Loucy (cell line): ENCODE results near the gene PNPLA6.

Source experiments
- H2AFZ ChIP-seq: fragments of 200-600 bp; sonication (generic); 2 replicates; pipeline ENCODE4 v1.6.0; 2016; ENCODE audit warnings: antibody characterized with exemption, mild to moderate bottlenecking, low read length, moderate library complexity
- H3F3A ChIP-seq: fragments of 200-600 bp; 2 replicates; pipeline ENCODE4 v1.6.0; 2016; ENCODE audit warnings: antibody characterized with exemption, low read depth, mild to moderate bottlenecking
- H3K27me3 ChIP-seq: fragments of 200-600 bp; sonication (generic); 2 replicates; pipeline ENCODE4 v1.6.1; 2014; ENCODE audit warnings: low read length, mild to moderate bottlenecking; ENCODE audit not compliant: insufficient read depth, poor library complexity, severe bottlenecking
- H3K36me3 ChIP-seq: fragments of 200-600 bp; sonication (generic); 2 replicates; pipeline ENCODE4 v1.6.1; 2016; ENCODE audit warnings: low read length; ENCODE audit not compliant: insufficient read depth
- H3K4me1 ChIP-seq: fragments of 200-600 bp; sonication (generic); 2 replicates; pipeline ENCODE4 v1.5.1; 2014; ENCODE audit warnings: low read length, mild to moderate bottlenecking; ENCODE audit not compliant: insufficient read depth, poor library complexity, severe bottlenecking
- H3K4me2 ChIP-seq: fragments of 200-600 bp; sonication (generic); 2 replicates; pipeline ENCODE4 v1.6.0; 2014; ENCODE audit warnings: antibody characterized with exemption, low read length, low read depth, mild to moderate bottlenecking; ENCODE audit not compliant: poor library complexity, severe bottlenecking
- H3K4me3 ChIP-seq: fragments of 200-600 bp; sonication (generic); 2 replicates; pipeline ENCODE4 v1.5.1; 2014; ENCODE audit warnings: low read length, mild to moderate bottlenecking, mixed read lengths; ENCODE audit not compliant: poor library complexity, severe bottlenecking
- H3K79me2 ChIP-seq: fragments of 200-600 bp; sonication (generic); 2 replicates; pipeline ENCODE4 v1.6.1; 2014; ENCODE audit warnings: low read length; ENCODE audit not compliant: insufficient read depth
- H3K9ac ChIP-seq: fragments of 200-600 bp; sonication (generic); 2 replicates; pipeline ENCODE4 v1.6.0; 2014; ENCODE audit warnings: mild to moderate bottlenecking, low read depth, low read length, moderate library complexity; ENCODE audit not compliant: poor library complexity, severe bottlenecking
- H3K9me2 ChIP-seq: fragments of 200-600 bp; sonication (generic); replicated peaks from 2 replicates; pipeline ENCODE4 v1.6.1; 2016; ENCODE audit warnings: low read depth, low read length, mixed read lengths
- H3K9me3 ChIP-seq: fragments of 200-600 bp; sonication (generic); 2 replicates; pipeline ENCODE4 v1.6.1; 2014; ENCODE audit warnings: mild to moderate bottlenecking, antibody characterized with exemption, low read length, low read depth; ENCODE audit not compliant: insufficient read depth
- H4K20me1 ChIP-seq: fragments of 200-600 bp; sonication (generic); 2 replicates; pipeline ENCODE4 v1.6.0; 2014; ENCODE audit warnings: antibody characterized with exemption, low read length, mild to moderate bottlenecking; ENCODE audit not compliant: insufficient read depth, poor library complexity, severe bottlenecking
- EZH2phosphoT487 ChIP-seq: fragments of 200-600 bp; IDR thresholded peaks from 2 replicates; pipeline ENCODE4 v1.6.1; 2018; ENCODE audit warnings: antibody characterized with exemption, mild to moderate bottlenecking, moderate library complexity, borderline replicate concordance
- TF ChIP-seq, protein P1 (sequence below): fragments of 200-600 bp; sonication (generic); conservative IDR thresholded peaks from 2 replicates; pipeline ENCODE4 v1.5.1; 2014; ENCODE audit warnings: mild to moderate bottlenecking, antibody characterized with exemption, low read length

Gene PNPLA6

DNA sequence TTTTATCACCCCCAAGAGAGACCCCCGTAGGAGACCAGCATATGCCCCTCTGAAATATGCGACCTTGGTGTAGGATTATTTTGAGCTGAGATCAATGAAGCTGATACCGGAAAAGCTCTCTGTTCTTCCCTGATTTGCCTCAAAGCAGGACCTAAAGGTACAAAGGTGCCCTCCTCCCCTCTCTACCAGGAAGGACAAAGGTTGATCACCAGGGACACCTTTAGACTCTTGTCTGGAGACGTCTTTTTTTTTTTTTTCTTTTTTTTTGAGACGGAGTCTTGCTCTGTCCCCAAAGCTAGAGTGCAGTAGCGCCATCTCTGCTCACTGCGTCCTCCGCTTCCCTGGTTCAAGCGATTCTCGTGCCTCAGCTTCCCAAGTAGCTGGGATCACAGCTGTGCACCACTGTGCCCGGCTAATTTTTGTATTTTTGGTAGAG, 45.9 kb upstream of the PNPLA6 start:
- no peaks in the 10 kb centered on the region for H4K20me1 ChIP-seq
- no peaks in the 10 kb centered on the region for H3K79me2 ChIP-seq
- H3F3A ChIP-seq = no peaks in the 10 kb centered on the region
- H3K27me3 ChIP-seq = no peaks in the 10 kb centered on the region
- no peaks in the 10 kb centered on the region for H3K9me3 ChIP-seq
- no peak overlapping the region for H2AFZ ChIP-seq
- H3K9me2 ChIP-seq = no peaks in the 10 kb centered on the region
- H3K9ac ChIP-seq = no peak overlapping the region
- no peak for TF ChIP-seq EZH2phosphoT487
- TF ChIP-seq, protein P1, sequence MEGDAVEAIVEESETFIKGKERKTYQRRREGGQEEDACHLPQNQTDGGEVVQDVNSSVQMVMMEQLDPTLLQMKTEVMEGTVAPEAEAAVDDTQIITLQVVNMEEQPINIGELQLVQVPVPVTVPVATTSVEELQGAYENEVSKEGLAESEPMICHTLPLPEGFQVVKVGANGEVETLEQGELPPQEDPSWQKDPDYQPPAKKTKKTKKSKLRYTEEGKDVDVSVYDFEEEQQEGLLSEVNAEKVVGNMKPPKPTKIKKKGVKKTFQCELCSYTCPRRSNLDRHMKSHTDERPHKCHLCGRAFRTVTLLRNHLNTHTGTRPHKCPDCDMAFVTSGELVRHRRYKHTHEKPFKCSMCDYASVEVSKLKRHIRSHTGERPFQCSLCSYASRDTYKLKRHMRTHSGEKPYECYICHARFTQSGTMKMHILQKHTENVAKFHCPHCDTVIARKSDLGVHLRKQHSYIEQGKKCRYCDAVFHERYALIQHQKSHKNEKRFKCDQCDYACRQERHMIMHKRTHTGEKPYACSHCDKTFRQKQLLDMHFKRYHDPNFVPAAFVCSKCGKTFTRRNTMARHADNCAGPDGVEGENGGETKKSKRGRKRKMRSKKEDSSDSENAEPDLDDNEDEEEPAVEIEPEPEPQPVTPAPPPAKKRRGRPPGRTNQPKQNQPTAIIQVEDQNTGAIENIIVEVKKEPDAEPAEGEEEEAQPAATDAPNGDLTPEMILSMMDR = no peak
- no peaks in the 10 kb centered on the region for H3K4me1 ChIP-seq
- H3K4me2 ChIP-seq = no peak overlapping the region
- no peaks in the 10 kb centered on the region for H3K36me3 ChIP-seq
- H3K4me3 ChIP-seq = no peak overlapping the region

GRCh38 chr19:7492142-7492541, 43.4 kb upstream of the PNPLA6 start:
- H3K9me2 ChIP-seq = no peaks in the 10 kb centered on the region
- no peak overlapping the region for H3K4me2 ChIP-seq
- no peaks in the 10 kb centered on the region for H3K9me3 ChIP-seq
- H3K4me3 ChIP-seq = no peak overlapping the region
- no peak for TF ChIP-seq EZH2phosphoT487
- TF ChIP-seq, protein P1 = no peak
- no peak overlapping the region for H3K9ac ChIP-seq
- H3K4me1 ChIP-seq = no peaks in the 10 kb centered on the region
- no peak overlapping the region for H2AFZ ChIP-seq
- no peaks in the 10 kb centered on the region for H3K27me3 ChIP-seq
- H3F3A ChIP-seq = no peaks in the 10 kb centered on the region
- no peaks in the 10 kb centered on the region for H3K36me3 ChIP-seq
- H4K20me1 ChIP-seq = no peaks in the 10 kb centered on the region
- no peaks in the 10 kb centered on the region for H3K79me2 ChIP-seq

DNA sequence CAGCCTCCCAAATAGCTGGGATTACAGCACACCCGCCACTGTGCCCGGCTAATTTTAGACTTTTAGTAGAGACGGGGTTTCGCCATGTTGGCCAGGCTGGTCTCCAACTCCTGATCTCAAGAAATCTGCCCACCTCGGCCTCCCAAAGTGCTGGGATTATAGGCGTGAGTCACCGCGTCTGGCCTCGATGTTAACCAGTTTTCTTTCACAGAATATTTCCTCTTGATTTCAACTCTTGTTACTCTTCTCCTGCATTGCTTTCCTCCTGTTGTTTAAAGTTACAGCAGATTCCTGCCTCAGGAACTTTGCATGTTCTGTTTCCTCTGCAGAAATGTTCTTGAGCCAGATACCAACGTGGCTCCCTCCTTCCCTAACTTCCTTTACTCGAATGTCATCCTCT, 43.0 kb upstream of the PNPLA6 start:
- TF ChIP-seq EZH2phosphoT487 = no peak
- TF ChIP-seq, protein P1 = no peak
- Histone ChIP-seq H3K79me2 (no peaks in the 10 kb centered on the region), H3K4me3 (no peak overlapping the region), H3K27me3 (no peaks in the 10 kb centered on the region), H4K20me1 (no peaks in the 10 kb centered on the region), H3F3A (no peaks in the 10 kb centered on the region), H3K36me3 (no peaks in the 10 kb centered on the region), H3K4me2 (no peak overlapping the region), H3K4me1 (no peaks in the 10 kb centered on the region), H3K9ac (no peak overlapping the region), H2AFZ (no peak overlapping the region), H3K9me2 (no peaks in the 10 kb centered on the region), H3K9me3 (no peaks in the 10 kb centered on the region)
